Activated T-helper 2 cell treated with anti-CD3 and anti-CD28 coated beads, Interferon-gamma antibody, Interleukin-2, Interleukin-4, amounts not matched to agents 10 μg/mL and 5 μg/mL and 100 μg/mL, durations not matched to agents 14 hours and 24 hours and 36 hours (primary cell): ENCODE data around the gene GPD2. TPM values are rescaled to one million over a fixed set of nuclear protein-coding genes. Genes with fewer than 3 reads are reported as not detected.
"Not testable (repeated sequence)": the region's sequence is repeated elsewhere in the genome, so short reads cannot be mapped to it uniquely, and the experiment has no call there.

Experiments
- DNase-seq: peaks from one replicate; pipeline ENCODE4 v3.0.0; 2021; ENCODE audit warnings: low spot score
- H3K27ac Mint-ChIP-seq: one replicate; pipeline ENCODE4 v1.8.0; 2021; ENCODE audit warnings: mixed read lengths
- H3K27me3 Mint-ChIP-seq: one replicate; pipeline ENCODE4 v1.8.0; 2021; ENCODE audit warnings: low read depth, mixed read lengths
- H3K36me3 Mint-ChIP-seq: one replicate; pipeline ENCODE4 v1.8.0; 2021; ENCODE audit warnings: low read depth, mixed read lengths
- H3K4me1 Mint-ChIP-seq: one replicate; pipeline ENCODE4 v1.8.0; 2021; ENCODE audit warnings: low read depth, mixed read lengths
- H3K4me3 Mint-ChIP-seq: one replicate; pipeline ENCODE4 v1.8.0; 2021; ENCODE audit warnings: low read depth, mild to moderate bottlenecking, moderate library complexity, mixed read lengths
- H3K9me3 Mint-ChIP-seq: one replicate; pipeline ENCODE4 v1.8.0; 2021; ENCODE audit warnings: mixed read lengths
- intact Hi-C: fragments of 100-400 bp; cut with micrococcal nuclease; formaldehyde crosslinking; loops from one replicate; pipeline ENCODE4 v1.15.1; 2023
- total RNA-seq: library from RNA; stranded (reverse); gene quantifications from 2 replicates; pipeline ENCODE4 v1.2.3, GENCODE V29; 2022

The GPD2 gene
- total RNA-seq, 1 donor from 2014 or later: 23.7 TPM

DNA sequence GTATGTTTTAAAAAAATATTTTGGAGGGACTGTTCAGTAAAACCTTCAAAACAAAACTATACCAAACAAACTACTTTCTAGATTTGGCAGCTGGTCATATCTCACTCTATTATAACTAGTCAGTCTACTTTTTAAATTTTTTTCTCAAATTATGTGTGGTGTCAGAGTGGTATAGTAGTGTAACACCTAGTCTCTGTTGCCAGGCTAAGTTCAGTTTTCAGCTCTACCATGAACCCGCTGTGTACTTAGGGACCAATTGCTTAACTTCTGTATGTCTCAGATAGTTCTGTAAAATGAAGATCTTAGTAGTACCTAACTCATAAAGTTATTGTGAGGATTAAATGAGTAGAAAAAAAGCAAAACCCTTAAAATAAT lies 54.3 kb downstream of the GPD2 start:
- intact Hi-C loops: loop anchor here (5.0 kb wide), 1 partner anchor 53 kb away; the partner anchor contains the start of gene GPD2
- no peak overlapping the region for H3K4me3 Mint-ChIP-seq
- H3K36me3 Mint-ChIP-seq: peaks cover 3% of the 10 kb centered on the region
- H3K4me1 Mint-ChIP-seq: peaks cover 45% of the 10 kb centered on the region
- DNase-seq: no peak
- H3K9me3 Mint-ChIP-seq: no peaks in the 10 kb centered on the region
- peak overlapping the region; percentile 28 for H3K27ac Mint-ChIP-seq
- H3K27me3 Mint-ChIP-seq: no peaks in the 10 kb centered on the region

GRCh38 chr2:156491176-156491575 lies 55.0 kb downstream of the GPD2 start:
- Mint-ChIP-seq H3K27ac (peak overlapping the region; percentile 15), H3K9me3 (no peaks in the 10 kb centered on the region), H3K36me3 (peaks cover 2% of the 10 kb centered on the region), H3K4me1 (peaks cover 42% of the 10 kb centered on the region), H3K4me3 (no peak overlapping the region), H3K27me3 (no peaks in the 10 kb centered on the region)
- intact Hi-C loops: loop anchor here (5.0 kb wide), 1 partner anchor 54 kb away; the partner anchor contains the start of gene GPD2
- DNase-seq: no peak

GRCh38 chr2:156492979-156493378 lies 56.8 kb downstream of the GPD2 start:
- no peak for DNase-seq
- peaks cover 4% of the 10 kb centered on the region for H3K36me3 Mint-ChIP-seq
- H3K4me3 Mint-ChIP-seq: no peak overlapping the region
- peaks cover 41% of the 10 kb centered on the region for H3K4me1 Mint-ChIP-seq
- no peaks in the 10 kb centered on the region for H3K9me3 Mint-ChIP-seq
- intact Hi-C loops: loop anchor here (5.0 kb wide), 1 partner anchor 56 kb away; the partner anchor contains the start of gene GPD2
- H3K27ac Mint-ChIP-seq: no peak overlapping the region
- H3K27me3 Mint-ChIP-seq: no peaks in the 10 kb centered on the region

GRCh38 chr2:156495998-156496397 lies 59.8 kb downstream of the GPD2 start:
- intact Hi-C loops, H3K4me3 Mint-ChIP-seq, DNase-seq, H3K36me3 Mint-ChIP-seq, H3K27me3 Mint-ChIP-seq, H3K9me3 Mint-ChIP-seq, H3K27ac Mint-ChIP-seq: not testable (repeated sequence)
- peaks cover 27% of the 10 kb centered on the region for H3K4me1 Mint-ChIP-seq

DNA sequence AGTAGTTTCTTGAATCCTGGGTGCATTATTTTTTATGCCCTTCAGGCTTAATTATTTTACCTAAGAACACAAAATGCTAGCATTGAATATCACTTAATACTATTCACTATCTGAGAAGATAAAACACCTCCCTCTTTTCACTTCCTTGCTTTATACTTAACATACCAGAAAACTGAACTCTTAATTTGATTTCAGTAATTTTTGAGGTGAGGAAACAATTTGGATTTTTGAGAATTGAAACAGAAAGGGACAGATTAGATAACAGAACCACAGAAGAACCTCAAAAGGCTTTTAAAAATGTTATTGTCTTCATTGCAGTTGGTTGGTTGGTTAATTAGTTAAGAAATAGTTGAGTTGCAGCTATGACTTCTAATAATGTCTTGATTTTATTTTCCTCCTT lies 69.5 kb downstream of the GPD2 start:
- Mint-ChIP-seq H3K36me3 (peaks cover 6% of the 10 kb centered on the region), H3K4me3 (no peak overlapping the region), H3K9me3 (no peaks in the 10 kb centered on the region), H3K27ac (no peak overlapping the region), H3K27me3 (no peaks in the 10 kb centered on the region), H3K4me1 (peaks cover 20% of the 10 kb centered on the region)
- intact Hi-C loops: no loop called here
- no peak for DNase-seq

- Mint-ChIP-seq H3K4me3 (no peak overlapping the region), H3K4me1 (peaks cover 5% of the 10 kb centered on the region), H3K9me3 (no peaks in the 10 kb centered on the region), H3K27me3 (no peaks in the 10 kb centered on the region), H3K36me3 (peaks cover 40% of the 10 kb centered on the region), H3K27ac (no peak overlapping the region)
- intact Hi-C loops: no loop called here
- no peak for DNase-seq
Observed at GRCh38 chr2:156511122-156511521, 74.9 kb downstream of the GPD2 start.

- H3K27ac Mint-ChIP-seq: no peak overlapping the region
Observed at GRCh38 chr2:156511803-156512202, 75.6 kb downstream of the GPD2 start.

GRCh38 chr2:156512451-156512850 lies 76.3 kb downstream of the GPD2 start:
- H3K4me3 Mint-ChIP-seq: no peak overlapping the region
- no peak for DNase-seq
- peaks cover 2% of the 10 kb centered on the region for H3K4me1 Mint-ChIP-seq
- no peaks in the 10 kb centered on the region for H3K9me3 Mint-ChIP-seq
- H3K27ac Mint-ChIP-seq: no peak overlapping the region
- intact Hi-C loops: no loop called here
- peaks cover 40% of the 10 kb centered on the region for H3K36me3 Mint-ChIP-seq
- no peaks in the 10 kb centered on the region for H3K27me3 Mint-ChIP-seq

More at GRCh38 chr2:156511803-156512202, 75.6 kb downstream of the GPD2 start:
- intact Hi-C loops: no loop called here
- no peak overlapping the region for H3K4me3 Mint-ChIP-seq
- H3K9me3 Mint-ChIP-seq: no peaks in the 10 kb centered on the region
- no peak for DNase-seq
- peaks cover 40% of the 10 kb centered on the region for H3K36me3 Mint-ChIP-seq
- H3K4me1 Mint-ChIP-seq: peaks cover 2% of the 10 kb centered on the region
- no peaks in the 10 kb centered on the region for H3K27me3 Mint-ChIP-seq

GRCh38 chr2:156513219-156513618 lies 77.0 kb downstream of the GPD2 start:
- Mint-ChIP-seq H3K36me3 (peaks cover 40% of the 10 kb centered on the region), H3K4me1 (peaks cover 2% of the 10 kb centered on the region), H3K9me3 (no peaks in the 10 kb centered on the region), H3K27me3 (no peaks in the 10 kb centered on the region), H3K27ac (no peak overlapping the region), H3K4me3 (no peak overlapping the region)
- intact Hi-C loops: no loop called here
- DNase-seq: no peak

DNA sequence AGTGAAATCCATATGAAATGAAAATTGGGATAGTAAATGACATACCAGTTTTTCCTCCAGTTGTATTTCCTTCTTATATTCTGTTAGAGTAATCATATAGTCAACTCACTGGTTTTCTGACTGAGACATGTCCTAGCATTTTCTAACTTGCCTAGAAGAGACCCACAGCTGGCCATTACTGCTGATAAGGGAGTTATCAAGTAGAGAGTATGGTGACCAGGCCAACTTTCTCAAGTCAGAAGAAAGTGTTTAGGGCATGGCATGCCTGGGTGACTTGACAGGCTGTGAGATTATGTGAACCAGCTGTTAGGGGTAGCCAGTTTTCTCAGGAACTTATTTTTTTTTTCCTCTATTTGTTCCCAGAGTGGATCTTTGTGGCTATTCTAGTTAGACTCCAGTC lies 81.2 kb downstream of the GPD2 start:
- no peak for DNase-seq
- H3K4me3 Mint-ChIP-seq: no peak overlapping the region
- no peaks in the 10 kb centered on the region for H3K27me3 Mint-ChIP-seq
- H3K36me3 Mint-ChIP-seq: peaks cover 30% of the 10 kb centered on the region
- H3K27ac Mint-ChIP-seq: no peak overlapping the region
- peaks cover 2% of the 10 kb centered on the region for H3K4me1 Mint-ChIP-seq
- no peaks in the 10 kb centered on the region for H3K9me3 Mint-ChIP-seq
- intact Hi-C loops: no loop called here

GRCh38 chr2:156518138-156518537 lies 82.0 kb downstream of the GPD2 start:
- Mint-ChIP-seq H3K27ac (no peak overlapping the region), H3K36me3 (peaks cover 25% of the 10 kb centered on the region), H3K4me3 (no peak overlapping the region), H3K27me3 (no peaks in the 10 kb centered on the region), H3K9me3 (no peaks in the 10 kb centered on the region), H3K4me1 (peaks cover 3% of the 10 kb centered on the region)
- intact Hi-C loops: no loop called here
- no peak for DNase-seq

DNA sequence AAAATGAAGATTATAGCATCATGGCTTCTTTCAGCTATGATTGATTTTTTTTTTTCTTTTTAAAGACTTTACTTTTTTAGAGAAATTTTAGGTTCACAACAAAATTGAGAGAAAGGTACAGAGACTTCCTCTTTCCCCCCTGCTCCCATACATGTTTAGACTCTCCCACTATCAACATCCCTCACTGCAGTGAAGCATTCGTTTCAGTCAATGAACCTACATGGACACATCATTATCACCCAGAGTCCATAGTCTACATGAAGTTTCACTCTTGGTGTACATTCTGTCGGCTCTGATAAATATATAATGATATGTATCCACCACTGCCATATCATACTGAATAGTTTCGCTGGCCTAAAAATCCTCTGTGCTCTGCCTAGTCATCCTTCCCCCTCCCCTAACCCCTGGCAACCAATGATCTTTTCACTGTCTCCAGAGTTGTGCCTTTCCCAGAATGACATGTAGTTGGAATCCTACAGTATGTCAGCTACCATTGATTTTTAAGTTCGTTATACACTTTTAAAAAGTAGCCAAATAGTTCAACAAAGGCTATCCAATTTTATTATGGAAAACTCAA lies 86.8 kb downstream of the GPD2 start:
- intact Hi-C loops: no loop called here
- H3K27me3 Mint-ChIP-seq: no peaks in the 10 kb centered on the region
- no peaks in the 10 kb centered on the region for H3K9me3 Mint-ChIP-seq
- no peak overlapping the region for H3K4me3 Mint-ChIP-seq
- H3K4me1 Mint-ChIP-seq: peaks cover 7% of the 10 kb centered on the region
- peaks cover 9% of the 10 kb centered on the region for H3K36me3 Mint-ChIP-seq
- no peak overlapping the region for H3K27ac Mint-ChIP-seq
- no peak for DNase-seq

DNA sequence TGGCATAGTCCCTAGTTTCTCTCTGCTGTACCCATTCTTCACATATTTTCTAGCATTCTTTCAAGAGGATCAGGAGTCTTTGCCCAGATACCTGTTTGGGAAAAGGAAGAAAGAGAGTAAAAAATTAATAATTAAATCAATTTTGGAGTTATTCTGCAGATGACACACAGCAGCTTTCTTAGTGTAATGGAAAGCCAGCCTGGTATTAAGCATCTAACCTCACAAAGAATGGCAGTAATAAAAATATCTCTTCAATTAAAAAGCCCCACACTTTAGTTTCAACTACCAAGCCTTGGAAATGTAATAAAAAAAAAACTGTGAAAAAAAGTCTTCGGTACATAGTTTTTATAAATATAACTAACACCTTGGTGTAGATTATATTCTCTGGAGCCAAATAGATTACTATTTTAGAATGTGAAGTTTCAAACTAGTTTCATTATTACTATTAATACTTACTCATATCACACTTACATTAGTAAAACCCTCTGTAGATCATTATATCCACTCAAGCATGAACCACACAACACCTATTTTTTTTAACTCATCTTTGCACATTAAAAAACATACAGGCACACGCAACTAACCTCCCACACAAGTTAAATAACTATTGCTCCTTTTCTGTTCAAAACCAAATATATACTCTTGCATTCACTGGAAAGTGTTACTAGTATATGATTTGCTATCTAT lies 90.9 kb downstream of the GPD2 start:
- intact Hi-C loops: no loop called here
- Mint-ChIP-seq H3K27me3 (no peaks in the 10 kb centered on the region), H3K27ac (no peak overlapping the region), H3K4me1 (peaks cover 7% of the 10 kb centered on the region), H3K9me3 (no peaks in the 10 kb centered on the region), H3K4me3 (no peak overlapping the region), H3K36me3 (peaks cover 3% of the 10 kb centered on the region)
- no peak for DNase-seq
